GM23338 (cell line): ENCODE results near the gene TBC1D17.

Source experiments
- CREB1 ChIP-seq: fragments of 250-450 bp; sonication (Bioruptor Pico); IDR thresholded peaks from 2 replicates; pipeline ENCODE4 v1.5.0; 2020; ENCODE audit warnings: low read depth, mild to moderate bottlenecking, moderate library complexity
- CTCF ChIP-seq, 2 experiments: fragments of 200-600 bp in 1 of 2; sonication (generic) in 1 of 2; conservative IDR thresholded peaks; 2 replicates each; pipeline versions ENCODE4 v1.5.1 to v1.6.1; 2016 to 2017; ENCODE audit warnings: antibody characterized with exemption in 2 of 2, low read depth in 2 of 2, mild to moderate bottlenecking in 2 of 2, moderate library complexity in 1 of 2
- EZH2 ChIP-seq: fragments of 200-600 bp; sonication (generic); IDR thresholded peaks from one replicate; pipeline ENCODE4 v1.8.0; 2017; ENCODE audit warnings: antibody characterized with exemption, mild to moderate bottlenecking, low read depth; ENCODE audit not compliant: unreplicated experiment
- JUNB ChIP-seq: IDR thresholded peaks from one replicate; pipeline ENCODE4 v1.6.1; 2016; ENCODE audit warnings: antibody characterized with exemption; ENCODE audit not compliant: unreplicated experiment
- POLR2AphosphoS5 ChIP-seq: IDR thresholded peaks from 2 replicates; pipeline ENCODE4 v1.6.1; 2016; ENCODE audit warnings: antibody characterized with exemption, low read depth
- REST ChIP-seq: IDR thresholded peaks from one replicate; pipeline ENCODE4 v1.6.1; 2018; ENCODE audit warnings: antibody characterized with exemption; ENCODE audit not compliant: unreplicated experiment
- ZNF114 ChIP-seq: fragments of 250-450 bp; sonication (Bioruptor Pico); IDR thresholded peaks from 2 replicates; pipeline ENCODE4 v1.5.0; 2020; ENCODE audit warnings: mild to moderate bottlenecking, moderate library complexity
- ZNF331 ChIP-seq: fragments of 250-450 bp; sonication (Bioruptor Pico); IDR thresholded peaks from 2 replicates; pipeline ENCODE4 v1.5.0; 2020; ENCODE audit warnings: low read depth, mild to moderate bottlenecking, moderate library complexity
- ZNF462 ChIP-seq: fragments of 250-450 bp; sonication (Bioruptor Pico); IDR thresholded peaks from 2 replicates; pipeline ENCODE4 v1.5.0; 2020; ENCODE audit warnings: mild to moderate bottlenecking, moderate library complexity

- TF ChIP-seq CTCF (conservative IDR thresholded peaks at IDR 0.05; ENCODE audit: low read depth in 2 of 2) (no peak), EZH2 (no peak), JUNB (no peak), POLR2AphosphoS5 (no peak), ZNF331 (CRISPR knock-in tag) (no peak), REST (no peak), ZNF114 (CRISPR knock-in tag) (no peak), CREB1 (CRISPR knock-in tag) (no peak), ZNF462 (CRISPR knock-in tag) (no peak)
These were observed 48.3 kb upstream of the TBC1D17 start for GRCh38 chr19:49829200-49829599.
